ENCODE data around the gene RYR1.

GRCh38 chr19:38523319-38523718, 89.8 kb downstream of the RYR1 start:
- TF ChIP-seq, protein P1, sequence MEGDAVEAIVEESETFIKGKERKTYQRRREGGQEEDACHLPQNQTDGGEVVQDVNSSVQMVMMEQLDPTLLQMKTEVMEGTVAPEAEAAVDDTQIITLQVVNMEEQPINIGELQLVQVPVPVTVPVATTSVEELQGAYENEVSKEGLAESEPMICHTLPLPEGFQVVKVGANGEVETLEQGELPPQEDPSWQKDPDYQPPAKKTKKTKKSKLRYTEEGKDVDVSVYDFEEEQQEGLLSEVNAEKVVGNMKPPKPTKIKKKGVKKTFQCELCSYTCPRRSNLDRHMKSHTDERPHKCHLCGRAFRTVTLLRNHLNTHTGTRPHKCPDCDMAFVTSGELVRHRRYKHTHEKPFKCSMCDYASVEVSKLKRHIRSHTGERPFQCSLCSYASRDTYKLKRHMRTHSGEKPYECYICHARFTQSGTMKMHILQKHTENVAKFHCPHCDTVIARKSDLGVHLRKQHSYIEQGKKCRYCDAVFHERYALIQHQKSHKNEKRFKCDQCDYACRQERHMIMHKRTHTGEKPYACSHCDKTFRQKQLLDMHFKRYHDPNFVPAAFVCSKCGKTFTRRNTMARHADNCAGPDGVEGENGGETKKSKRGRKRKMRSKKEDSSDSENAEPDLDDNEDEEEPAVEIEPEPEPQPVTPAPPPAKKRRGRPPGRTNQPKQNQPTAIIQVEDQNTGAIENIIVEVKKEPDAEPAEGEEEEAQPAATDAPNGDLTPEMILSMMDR (IDR thresholded peaks at IDR 0.05), result no peak
- TF ChIP-seq SIN3A (IDR thresholded peaks at IDR 0.05; ENCODE audit: borderline replicate concordance, insufficient read depth, low read depth, low read length) (no peak), REST (IDR thresholded peaks at IDR 0.05; ENCODE audit: insufficient read depth in 1 of 2, low read depth in 2 of 2, low read length in 1 of 2) (no peak)
